Spleen (tissue), 11 donors: ENCODE measurements around the gene MED13L. TPM values are rescaled to one million over a fixed set of nuclear protein-coding genes. Genes with fewer than 3 reads are reported as not detected.

Experiments used
- DNase-seq: peaks from one replicate; pipeline ENCODE4 v3.0.0-alpha.2; 2020
- H3K27ac ChIP-seq, 8 donors: fragments of 200-600 bp; sonication (generic) in 7 of 8; 1 replicate in 4 of 8; 2 replicates in 4 of 8; pipeline versions ENCODE4 v1.5.0 to v1.8.0; 2016 to 2021; ENCODE audit warnings: inconsistent platforms in 4 of 8, mild to moderate bottlenecking in 4 of 8, moderate library complexity in 1 of 8
- H3K27me3 ChIP-seq, 7 donors: fragments of 200-600 bp; sonication (generic) in 6 of 7; replicated peaks in 1 of 7; 1 replicate in 4 of 7; 2 replicates in 3 of 7; pipeline versions ENCODE4 v1.5.0 to v1.8.0; 2016 to 2021; ENCODE audit warnings: inconsistent platforms in 3 of 7, mild to moderate bottlenecking in 1 of 7
- H3K36me3 ChIP-seq, 6 donors: fragments of 200-600 bp; sonication (generic) in 5 of 6; 1 replicate in 4 of 6; 2 replicates in 2 of 6; pipeline versions ENCODE4 v1.5.0 to v1.8.0; 2016 to 2021; ENCODE audit warnings: inconsistent platforms in 2 of 6
- H3K4me1 ChIP-seq, 6 donors: fragments of 200-600 bp; sonication (generic) in 5 of 6; 1 replicate in 3 of 6; 2 replicates in 3 of 6; pipeline versions ENCODE4 v1.5.0 to v1.8.0; 2016 to 2021; ENCODE audit warnings: inconsistent platforms in 3 of 6
- H3K4me3 ChIP-seq, 8 donors: fragments of 200-600 bp; sonication (generic) in 7 of 8; 1 replicate in 4 of 8; 2 replicates in 4 of 8; pipeline versions ENCODE4 v1.5.0 to v1.8.0; 2016 to 2021; ENCODE audit warnings: inconsistent platforms in 4 of 8, mild to moderate bottlenecking in 4 of 8, moderate library complexity in 2 of 8
- H3K9me3 ChIP-seq, 8 donors: fragments of 200-600 bp; sonication (generic) in 7 of 8; 1 replicate in 4 of 8; 2 replicates in 4 of 8; pipeline versions ENCODE4 v1.5.0 to v1.8.0; 2016 to 2021; ENCODE audit warnings: inconsistent platforms in 4 of 8
- POLR2A ChIP-seq, 3 donors: fragments of 450-650 bp; IDR thresholded peaks; one replicate each; pipeline ENCODE4 v1.5.1; 2017; ENCODE audit warnings: antibody characterized with exemption in 3 of 3, mild to moderate bottlenecking in 1 of 3
- POLR2AphosphoS5 ChIP-seq, 3 donors: sonication (generic); formaldehyde crosslinking; IDR thresholded peaks; one replicate each; pipeline ENCODE4 v1.5.1; 2017; ENCODE audit warnings: antibody characterized with exemption in 3 of 3
- WGBS, 5 donors: extraction: QIAGEN DNeasy Blood & Tissue Kit in 3 of 5; methylation state at CpG; one replicate each; pipeline versions ENCODE4 v1.1.5 to v1.1.7; 2013 to 2018; 5-methylcytosine and 5-hydroxymethylcytosine counted together
- intact Hi-C: fragments of 100-400 bp; cut with DNase I; formaldehyde crosslinking; loops from one replicate; pipeline ENCODE4 v1.15.0; 2023; ENCODE audit warnings: low total_unique reads
- polyA plus RNA-seq, 3 donors: library from polyadenylated mRNA; stranded (reverse); fragments of 200-250 nt; gene quantifications; one replicate each; pipeline ENCODE4 v1.2.1, GENCODE V29; 2013
- total RNA-seq, 7 donors: library from RNA; depleted of rRNA in 3 of 7; stranded (reverse); fragments of >200 nt in 3 of 7; fragmentation: NEBNext Ultra II Directional in 4 of 7; extraction: Animal tissue kit (Norgen Biotek cat#: 25700) in 4 of 7; gene quantifications; one replicate each; pipeline versions ENCODE4 v1.1.0 to v1.2.1, GENCODE V29; 2016 to 2021
- TF ChIP-seq, protein P1 (sequence below), 11 experiments: fragments of 200-600 bp in 7 of 11; fragments of 450-650 bp in 4 of 11; sonication (generic) in 4 of 11; IDR thresholded peaks in 8 of 11; conservative IDR thresholded peaks in 3 of 11; 1 replicate in 7 of 11; 2 replicates in 4 of 11; pipeline versions ENCODE4 v1.4.0 to v1.8.0; 2016 to 2021; ENCODE audit warnings: antibody characterized with exemption in 11 of 11, inconsistent platforms in 4 of 11, mild to moderate bottlenecking in 1 of 11
- donor health status: healthy with polysubstance abuse.
- donor health status: DM: no; HTN: no; CAD: no; lungs with moderate emphysema.
- donor health status: DM: no; HTN: no; CAD: no.
- donor health status: Bipolar disorder and iron deficiency.
- donor health status: healthy.
- donor health status: DM: no; HTN: no; CAD: no.
- donor health status: DM: yes; HTN: yes; CAD: no.

The MED13L gene
- total and polyA plus RNA-seq, 10 donors = 13.4 to 255 (median 185) TPM

DNA sequence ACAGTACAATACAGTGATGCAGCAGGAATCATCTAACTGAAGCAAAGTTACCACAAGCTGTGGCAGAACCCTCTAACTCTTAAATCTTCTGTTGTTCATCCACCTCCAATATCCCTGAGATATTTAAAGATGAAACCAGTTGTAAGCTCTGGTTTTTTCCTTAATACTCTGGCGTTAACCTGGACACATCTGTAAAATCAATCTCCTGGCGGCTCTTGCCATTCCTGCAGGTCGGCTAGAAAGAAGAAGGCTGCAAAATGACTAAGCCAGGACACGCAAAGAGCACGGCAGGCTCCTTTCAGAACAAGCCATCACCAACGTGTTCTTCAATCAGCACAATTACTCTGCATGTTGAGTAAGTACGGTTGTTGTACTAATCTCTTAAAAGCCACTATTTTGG is 309.3 kb downstream of the MED13L start:
- 91 to 97% (median 96%) methylated on average over 7 of the region's 7 CpGs for WGBS, 5 donors

DNA sequence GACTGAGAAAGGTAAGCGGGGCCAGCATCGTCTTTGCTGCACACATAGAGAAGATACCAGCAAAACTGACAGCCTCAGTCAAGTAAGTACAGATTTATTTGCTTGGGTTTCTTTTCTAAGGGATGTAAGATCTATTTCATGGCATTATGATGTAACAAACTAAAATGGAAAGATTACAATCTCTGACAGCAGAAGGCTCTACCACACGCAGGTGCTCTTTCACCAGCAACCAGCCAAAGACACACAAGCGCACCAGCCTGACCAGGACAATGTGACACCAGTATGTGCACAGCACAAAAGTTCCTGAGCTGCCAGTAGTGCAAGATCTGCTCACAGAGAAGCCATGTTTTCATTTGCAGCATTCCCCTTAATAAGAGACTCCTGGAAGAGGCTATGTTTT is 311.1 kb downstream of the MED13L start:
- H3K4me3 ChIP-seq = no peak overlapping the region
- DNase-seq = no peak
- TF ChIP-seq, protein P1, sequence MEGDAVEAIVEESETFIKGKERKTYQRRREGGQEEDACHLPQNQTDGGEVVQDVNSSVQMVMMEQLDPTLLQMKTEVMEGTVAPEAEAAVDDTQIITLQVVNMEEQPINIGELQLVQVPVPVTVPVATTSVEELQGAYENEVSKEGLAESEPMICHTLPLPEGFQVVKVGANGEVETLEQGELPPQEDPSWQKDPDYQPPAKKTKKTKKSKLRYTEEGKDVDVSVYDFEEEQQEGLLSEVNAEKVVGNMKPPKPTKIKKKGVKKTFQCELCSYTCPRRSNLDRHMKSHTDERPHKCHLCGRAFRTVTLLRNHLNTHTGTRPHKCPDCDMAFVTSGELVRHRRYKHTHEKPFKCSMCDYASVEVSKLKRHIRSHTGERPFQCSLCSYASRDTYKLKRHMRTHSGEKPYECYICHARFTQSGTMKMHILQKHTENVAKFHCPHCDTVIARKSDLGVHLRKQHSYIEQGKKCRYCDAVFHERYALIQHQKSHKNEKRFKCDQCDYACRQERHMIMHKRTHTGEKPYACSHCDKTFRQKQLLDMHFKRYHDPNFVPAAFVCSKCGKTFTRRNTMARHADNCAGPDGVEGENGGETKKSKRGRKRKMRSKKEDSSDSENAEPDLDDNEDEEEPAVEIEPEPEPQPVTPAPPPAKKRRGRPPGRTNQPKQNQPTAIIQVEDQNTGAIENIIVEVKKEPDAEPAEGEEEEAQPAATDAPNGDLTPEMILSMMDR (IDR thresholded peaks at IDR 0.05 in 8 of 11, conservative IDR thresholded peaks at IDR 0.05 in 3 of 11) = no peak
- TF ChIP-seq POLR2A (IDR thresholded peaks at IDR 0.05) (no peak), POLR2AphosphoS5 (IDR thresholded peaks at IDR 0.05) (no peak)
- intact Hi-C loops = no loop called here
- no peaks in the 10 kb centered on the region for H3K27me3 ChIP-seq
- H3K36me3 ChIP-seq = peaks cover 0 to 100% (median 93%) of the 10 kb centered on the region in 6 donors
- H3K27ac ChIP-seq = no peak overlapping the region
- H3K4me1 ChIP-seq = no peaks in the 10 kb centered on the region
- H3K9me3 ChIP-seq = no peaks in the 10 kb centered on the region
- 91 to 98% (median 96%) methylated on average over 4 of the region's 4 CpGs for WGBS, 5 donors

More for the DNA sequence above, 309.3 kb downstream of the MED13L start:
- no peaks in the 10 kb centered on the region for H3K9me3 ChIP-seq
- intact Hi-C loops = no loop called here
- H3K36me3 ChIP-seq = peaks cover 0 to 100% (median 91%) of the 10 kb centered on the region in 6 donors
- no peak overlapping the region for H3K27ac ChIP-seq
- H3K27me3 ChIP-seq = no peaks in the 10 kb centered on the region
- TF ChIP-seq POLR2AphosphoS5 (IDR thresholded peaks at IDR 0.05) (no peak), POLR2A (IDR thresholded peaks at IDR 0.05) (no peak)
- TF ChIP-seq, protein P1 (IDR thresholded peaks at IDR 0.05 in 8 of 11, conservative IDR thresholded peaks at IDR 0.05 in 3 of 11) = no peak
- DNase-seq = no peak
- no peaks in the 10 kb centered on the region for H3K4me1 ChIP-seq
- H3K4me3 ChIP-seq = no peak overlapping the region

DNA sequence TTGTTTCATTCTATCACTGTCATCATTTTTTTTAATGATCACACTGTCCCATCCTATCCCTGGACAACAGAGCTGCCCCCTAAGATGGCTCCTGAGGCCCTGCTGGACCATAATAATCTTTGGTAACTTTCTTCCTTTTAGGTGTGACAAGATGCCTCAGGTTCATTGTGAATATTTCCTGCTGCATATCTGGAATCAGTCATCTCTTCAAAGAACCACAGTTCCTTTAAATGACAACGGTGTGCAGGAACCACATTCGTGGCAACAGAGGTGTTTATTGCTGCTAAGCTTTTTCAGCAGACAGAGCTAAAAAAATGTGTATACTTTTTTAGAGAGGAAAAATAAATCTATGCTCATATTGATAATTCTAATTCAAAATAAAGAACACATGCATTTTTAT is 312.9 kb downstream of the MED13L start:
- Histone ChIP-seq H3K27ac (no peak overlapping the region), H3K9me3 (no peaks in the 10 kb centered on the region), H3K27me3 (no peaks in the 10 kb centered on the region), H3K36me3 (peaks cover 0 to 100% (median 91%) of the 10 kb centered on the region in 6 donors), H3K4me3 (no peak overlapping the region), H3K4me1 (no peaks in the 10 kb centered on the region)
- no peak for TF ChIP-seq POLR2A (IDR thresholded peaks at IDR 0.05)
- TF ChIP-seq, protein P1 (IDR thresholded peaks at IDR 0.05 in 8 of 11, conservative IDR thresholded peaks at IDR 0.05 in 3 of 11) = no peak
- no peak for TF ChIP-seq POLR2AphosphoS5 (IDR thresholded peaks at IDR 0.05)
- 64 to 75% (median 68%) methylated on average over 2 of the region's 2 CpGs for WGBS, 5 donors
- intact Hi-C loops = no loop called here
- no peak for DNase-seq

DNA sequence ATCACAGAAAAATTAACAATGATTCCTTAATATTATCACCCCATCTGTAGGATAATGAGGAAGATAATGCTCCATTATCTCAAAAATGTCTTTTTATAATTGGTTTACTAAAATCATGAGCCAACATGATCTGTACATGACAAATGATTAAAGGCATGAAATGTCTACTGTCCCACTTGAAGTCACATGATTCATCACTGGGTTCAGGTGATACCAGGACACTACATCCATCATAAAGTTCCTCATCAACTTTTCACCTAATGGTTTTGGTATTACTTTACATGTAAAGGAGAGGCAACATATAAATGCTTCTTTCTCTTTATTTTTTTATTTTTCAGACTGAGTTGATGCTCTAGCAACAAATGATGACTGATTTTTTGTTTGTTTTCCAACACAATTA is 313.3 kb downstream of the MED13L start:
- peaks cover 0 to 100% (median 89%) of the 10 kb centered on the region in 6 donors for H3K36me3 ChIP-seq
- intact Hi-C loops = no loop called here
- H3K4me1 ChIP-seq = no peaks in the 10 kb centered on the region
- DNase-seq = no peak
- H3K9me3 ChIP-seq = no peaks in the 10 kb centered on the region
- H3K4me3 ChIP-seq = no peak overlapping the region
- no peak for TF ChIP-seq POLR2AphosphoS5 (IDR thresholded peaks at IDR 0.05)
- TF ChIP-seq, protein P1 (IDR thresholded peaks at IDR 0.05 in 8 of 11, conservative IDR thresholded peaks at IDR 0.05 in 3 of 11) = no peak
- no peak for TF ChIP-seq POLR2A (IDR thresholded peaks at IDR 0.05)
- H3K27me3 ChIP-seq = no peaks in the 10 kb centered on the region
- H3K27ac ChIP-seq = no peak overlapping the region
